HAP-1 (cell line): ENCODE results near the gene MRPL23.

ENCODE experiments used
- DNase-seq, 2 experiments: peaks; one replicate each; pipeline ENCODE4 v3.0.0-alpha.2; 2016 to 2020; ENCODE audit warnings: low spot score in 2 of 2
- H3K27me3 ChIP-seq: fragments of 250-450 bp; sonication (Bioruptor Pico); 2 replicates; pipeline ENCODE4 v1.5.1; 2020; ENCODE audit warnings: low read depth, mild to moderate bottlenecking, moderate library complexity
- H3K36me3 ChIP-seq: fragments of 250-450 bp; sonication (Bioruptor Pico); replicated peaks from 2 replicates; pipeline ENCODE4 v1.5.1; 2020; ENCODE audit warnings: mild to moderate bottlenecking
- H3K4me1 ChIP-seq: fragments of 250-450 bp; sonication (Bioruptor Pico); 2 replicates; pipeline ENCODE4 v1.5.1; 2020; ENCODE audit warnings: mild to moderate bottlenecking
- H3K4me3 ChIP-seq: fragments of 250-450 bp; sonication (Bioruptor Pico); 2 replicates; pipeline ENCODE4 v1.5.1; 2020; ENCODE audit warnings: mild to moderate bottlenecking, moderate library complexity
- H3K9me3 ChIP-seq: fragments of 250-450 bp; sonication (Bioruptor Pico); 2 replicates; pipeline ENCODE4 v1.5.1; 2020; ENCODE audit warnings: mild to moderate bottlenecking, moderate library complexity
- in situ Hi-C: fragments of 300-500 bp; cut with MboI; formaldehyde crosslinking; loops from 3 replicates; pipeline ENCODE4 v1.14.3; 2020; ENCODE audit warnings: low sequenced_read_pairs, inconsistent platforms, mixed read lengths

Gene MRPL23

GRCh38 chr11:1925373-1926155 is 21.6 kb upstream of the MRPL23 start:
- H3K36me3 ChIP-seq = no peaks in the 10 kb centered on the region
- H3K27me3 ChIP-seq = no peaks in the 10 kb centered on the region
- H3K4me3 ChIP-seq = no peak overlapping the region
- in situ Hi-C loops = no loop called here
- H3K4me1 ChIP-seq = no peaks in the 10 kb centered on the region
- no peak for DNase-seq
- no peaks in the 10 kb centered on the region for H3K9me3 ChIP-seq

- Histone ChIP-seq H3K4me3 (no peak overlapping the region), H3K27me3 (no peaks in the 10 kb centered on the region), H3K9me3 (no peaks in the 10 kb centered on the region), H3K36me3 (no peaks in the 10 kb centered on the region), H3K4me1 (no peaks in the 10 kb centered on the region)
- no peak for DNase-seq
- in situ Hi-C loops = no loop called here
These were observed 20.7 kb upstream of the MRPL23 start for GRCh38 chr11:1926156-1927025.

GRCh38 chr11:1927026-1927847 is 19.9 kb upstream of the MRPL23 start:
- Histone ChIP-seq H3K4me1 (no peaks in the 10 kb centered on the region), H3K36me3 (no peaks in the 10 kb centered on the region), H3K9me3 (no peaks in the 10 kb centered on the region), H3K4me3 (no peak overlapping the region), H3K27me3 (no peaks in the 10 kb centered on the region)
- DNase-seq = no peak
- in situ Hi-C loops = no loop called here

- Histone ChIP-seq H3K4me3 (no peak overlapping the region), H3K9me3 (no peaks in the 10 kb centered on the region), H3K36me3 (no peaks in the 10 kb centered on the region), H3K27me3 (no peaks in the 10 kb centered on the region), H3K4me1 (no peaks in the 10 kb centered on the region)
- no peak for DNase-seq
- in situ Hi-C loops = no loop called here
These were observed 19.2 kb upstream of the MRPL23 start for GRCh38 chr11:1927848-1928469.

GRCh38 chr11:1928470-1928890 is 18.7 kb upstream of the MRPL23 start:
- DNase-seq = no peak
- Histone ChIP-seq H3K4me1 (no peaks in the 10 kb centered on the region), H3K27me3 (no peaks in the 10 kb centered on the region), H3K4me3 (no peak overlapping the region), H3K9me3 (no peaks in the 10 kb centered on the region), H3K36me3 (no peaks in the 10 kb centered on the region)
- in situ Hi-C loops = no loop called here

- in situ Hi-C loops = no loop called here
- no peaks in the 10 kb centered on the region for H3K27me3 ChIP-seq
- H3K4me1 ChIP-seq = no peaks in the 10 kb centered on the region
- H3K9me3 ChIP-seq = no peaks in the 10 kb centered on the region
- no peak for DNase-seq
- no peaks in the 10 kb centered on the region for H3K36me3 ChIP-seq
- no peak overlapping the region for H3K4me3 ChIP-seq
These were observed 18.1 kb upstream of the MRPL23 start for GRCh38 chr11:1928891-1929541.

- H3K4me3 ChIP-seq = no peak overlapping the region
- H3K4me1 ChIP-seq = no peaks in the 10 kb centered on the region
- H3K27me3 ChIP-seq = no peaks in the 10 kb centered on the region
- H3K9me3 ChIP-seq = no peaks in the 10 kb centered on the region
- no peaks in the 10 kb centered on the region for H3K36me3 ChIP-seq
- in situ Hi-C loops = no loop called here
- no peak for DNase-seq
These were observed 17.3 kb upstream of the MRPL23 start for GRCh38 chr11:1929621-1930461.

GRCh38 chr11:1930462-1930830 is 16.7 kb upstream of the MRPL23 start:
- Histone ChIP-seq H3K4me1 (no peaks in the 10 kb centered on the region), H3K27me3 (no peaks in the 10 kb centered on the region), H3K9me3 (no peaks in the 10 kb centered on the region), H3K36me3 (no peaks in the 10 kb centered on the region), H3K4me3 (no peak overlapping the region)
- in situ Hi-C loops = no loop called here
- no peak for DNase-seq

GRCh38 chr11:1931341-1932104 is 15.6 kb upstream of the MRPL23 start:
- Histone ChIP-seq H3K27me3 (no peaks in the 10 kb centered on the region), H3K36me3 (no peaks in the 10 kb centered on the region), H3K4me1 (no peaks in the 10 kb centered on the region), H3K4me3 (no peak overlapping the region), H3K9me3 (no peaks in the 10 kb centered on the region)
- in situ Hi-C loops = no loop called here
- DNase-seq = no peak

GRCh38 chr11:1932105-1932480 is 15.0 kb upstream of the MRPL23 start:
- Histone ChIP-seq H3K9me3 (no peaks in the 10 kb centered on the region), H3K4me1 (no peaks in the 10 kb centered on the region), H3K4me3 (no peak overlapping the region), H3K27me3 (no peaks in the 10 kb centered on the region), H3K36me3 (no peaks in the 10 kb centered on the region)
- in situ Hi-C loops = no loop called here
- no peak for DNase-seq

- in situ Hi-C loops = no loop called here
- Histone ChIP-seq H3K9me3 (no peaks in the 10 kb centered on the region), H3K4me1 (no peaks in the 10 kb centered on the region), H3K4me3 (no peak overlapping the region), H3K27me3 (no peaks in the 10 kb centered on the region), H3K36me3 (no peaks in the 10 kb centered on the region)
- no peak for DNase-seq
These were observed 14.5 kb upstream of the MRPL23 start for GRCh38 chr11:1932681-1933080.
